GM18505 (cell line): ENCODE measurements around the gene RBM24.
"Not testable (repeated sequence)": the region's sequence is repeated elsewhere in the genome, so short reads cannot be mapped to it uniquely, and the experiment has no call there.

ENCODE experiments used
- ATAC-seq: cut with Tn5 transposase; IDR thresholded peaks from one replicate; pipeline ENCODE4 v1.9.1; 2021; ENCODE audit not compliant: unreplicated experiment
- POLR2A ChIP-seq: IDR thresholded peaks from 4 replicates; pipeline ENCODE4 v1.6.1; 2011; ENCODE audit warnings: borderline replicate concordance; ENCODE audit not compliant: insufficient read depth, insufficient read length; ENCODE audit errors: extremely low read depth

RBM24 gene

GRCh38 chr6:17299750-17300149, 18.6 kb downstream of the RBM24 start:
- TF ChIP-seq POLR2A, result no peak

GRCh38 chr6:17300637-17301036, 19.5 kb downstream of the RBM24 start:
- ATAC-seq, result no peak
- no peak for TF ChIP-seq POLR2A

More at GRCh38 chr6:17299750-17300149, 18.6 kb downstream of the RBM24 start:
- ATAC-seq, result no peak

GRCh38 chr6:17303444-17303843, 22.3 kb downstream of the RBM24 start:
- ATAC-seq, result no peak
- TF ChIP-seq POLR2A, result no peak

GRCh38 chr6:17305219-17306001, 24.2 kb downstream of the RBM24 start:
- no peak for ATAC-seq
- TF ChIP-seq POLR2A, result no peak

- TF ChIP-seq POLR2A, result no peak
- ATAC-seq, result no peak
Observed at GRCh38 chr6:17311595-17312311, 30.6 kb downstream of the RBM24 start.

GRCh38 chr6:17313238-17313637, 32.1 kb downstream of the RBM24 start:
- ATAC-seq, result not testable (repeated sequence)

- TF ChIP-seq POLR2A, result no peak
- ATAC-seq, result no peak
Observed at GRCh38 chr6:17313971-17314370, 32.8 kb downstream of the RBM24 start.

GRCh38 chr6:17315262-17315661, 34.1 kb downstream of the RBM24 start:
- ATAC-seq, result no peak
- no peak for TF ChIP-seq POLR2A

GRCh38 chr6:17318435-17319165, 37.4 kb downstream of the RBM24 start:
- TF ChIP-seq POLR2A, result no peak

GRCh38 chr6:17320266-17320665, 39.1 kb downstream of the RBM24 start:
- not testable (repeated sequence) for ATAC-seq

More at GRCh38 chr6:17318435-17319165, 37.4 kb downstream of the RBM24 start:
- no peak for ATAC-seq

GRCh38 chr6:17331238-17331637, 50.1 kb downstream of the RBM24 start:
- ATAC-seq, result no peak
- no peak for TF ChIP-seq POLR2A

- no peak for ATAC-seq
Observed at GRCh38 chr6:17334265-17334664, 53.1 kb downstream of the RBM24 start.

GRCh38 chr6:17336425-17336824, 55.3 kb downstream of the RBM24 start:
- no peak for ATAC-seq

More at GRCh38 chr6:17334265-17334664, 53.1 kb downstream of the RBM24 start:
- TF ChIP-seq POLR2A, result no peak

GRCh38 chr6:17339308-17339670, 58.1 kb downstream of the RBM24 start:
- no peak for ATAC-seq

More at GRCh38 chr6:17336425-17336824, 55.3 kb downstream of the RBM24 start:
- TF ChIP-seq POLR2A, result no peak

More at GRCh38 chr6:17339308-17339670, 58.1 kb downstream of the RBM24 start:
- no peak for TF ChIP-seq POLR2A
